ENCODE data around the gene IL2RA. TPM values are rescaled to one million over a fixed set of nuclear protein-coding genes. Genes with fewer than 3 reads are reported as not detected.

Gene IL2RA
- total and polyA plus RNA-seq, 9 of the 15 experiments (the other 6 are each of a cell fraction or from before 2014, with no cell fraction given): 0.95 TPM; not detected in 8

- no peak for TF ChIP-seq USF2 (CRISPR knock-in tag; IDR thresholded peaks at IDR 0.05)
- no peak for TF ChIP-seq E2F5 (CRISPR knock-in tag; IDR thresholded peaks at IDR 0.05)
- peak; percentile 56; the same call in 1 of the 2 replicates for TF ChIP-seq SOX6 (IDR thresholded peaks at IDR 0.05)
- no peak for TF ChIP-seq SMC3 (conservative IDR thresholded peaks at IDR 0.05; ENCODE audit: insufficient read depth, low read depth, low read length)
- TF ChIP-seq GATA2 (CRISPR knock-in tag; IDR thresholded peaks at IDR 0.05): no peak
- no peak for TF ChIP-seq ZNF507 (tag; conservative IDR thresholded peaks at IDR 0.05)
- no peak for TF ChIP-seq NFIC (IDR thresholded peaks at IDR 0.05)
- peak; percentile 63 for TF ChIP-seq ARID1B (IDR thresholded peaks at IDR 0.05)
- no peak for TF ChIP-seq MTA2 (IDR thresholded peaks at IDR 0.05; ENCODE audit: low read depth)
- no peak for TF ChIP-seq EZH2 (IDR thresholded peaks at IDR 0.05; ENCODE audit: borderline replicate concordance, low read depth, low read length)
- TF ChIP-seq PHF20 (IDR thresholded peaks at IDR 0.05; ENCODE audit: partially characterized antibody): no peak
- peak; percentile 54; the same call in 1 of the 2 replicates for TF ChIP-seq TEAD4 (IDR thresholded peaks at IDR 0.05; ENCODE audit: low read length)
- no peak for TF ChIP-seq TEAD4 (CRISPR knock-in tag; IDR thresholded peaks at IDR 0.05; ENCODE audit: borderline replicate concordance)
- no peak for TF ChIP-seq ZNF407 (IDR thresholded peaks at IDR 0.05; ENCODE audit: low read depth)
- TF ChIP-seq TEAD2 (tag; IDR thresholded peaks at IDR 0.05): peak; percentile 48; the same call in 1 of the 2 replicates
- no peak for TF ChIP-seq KLF10 (CRISPR knock-in tag; IDR thresholded peaks at IDR 0.05)
- TF ChIP-seq PBX2 (CRISPR knock-in tag; IDR thresholded peaks at IDR 0.05; ENCODE audit: low read depth): peak; percentile 14; the same call in 1 of the 2 replicates
- TF ChIP-seq PBX2 (tag; conservative IDR thresholded peaks at IDR 0.05; ENCODE audit: low read depth): peak; percentile 97
Measured at GRCh38 chr10:6033954-6034353, 28.2 kb downstream of the IL2RA start (continued).
